Measurements from ENCODE around the gene MAB21L2.
"Not testable (repeated sequence)": the region's sequence is repeated elsewhere in the genome, so short reads cannot be mapped to it uniquely, and the experiment has no call there.

- TF ChIP-seq POLR2A (IDR thresholded peaks at IDR 0.05; ENCODE audit: borderline replicate concordance, extremely low read depth, insufficient read depth, insufficient read length); CTCF (IDR thresholded peaks at IDR 0.05 in 2 of 3, conservative IDR thresholded peaks at IDR 0.05 in 1 of 3; ENCODE audit: borderline replicate concordance in 1 of 3, insufficient read depth in 1 of 3, low read depth in 2 of 3, low read length in 2 of 3); EZH2 (IDR thresholded peaks at IDR 0.05); SIN3A (IDR thresholded peaks at IDR 0.05; ENCODE audit: low read depth); EZH2phosphoT487 (IDR thresholded peaks at IDR 0.05; ENCODE audit: borderline replicate concordance); REST (IDR thresholded peaks at IDR 0.05; ENCODE audit: low read depth); ZBTB33 (IDR thresholded peaks at IDR 0.05; ENCODE audit: extremely low read depth, insufficient replicate concordance, low read length); POLR2AphosphoS5 (IDR thresholded peaks at IDR 0.05; ENCODE audit: low read depth, low read length); JUND (IDR thresholded peaks at IDR 0.05); TCF7L2 (IDR thresholded peaks at IDR 0.05; ENCODE audit: borderline replicate concordance, extremely low read depth, insufficient read depth, insufficient read length): not testable (repeated sequence)
Measured at GRCh38 chr4:150564967-150565366, 17.0 kb upstream of the MAB21L2 start.
